ENCODE measurements around the gene KLHL25.

The KLHL25 gene

DNA sequence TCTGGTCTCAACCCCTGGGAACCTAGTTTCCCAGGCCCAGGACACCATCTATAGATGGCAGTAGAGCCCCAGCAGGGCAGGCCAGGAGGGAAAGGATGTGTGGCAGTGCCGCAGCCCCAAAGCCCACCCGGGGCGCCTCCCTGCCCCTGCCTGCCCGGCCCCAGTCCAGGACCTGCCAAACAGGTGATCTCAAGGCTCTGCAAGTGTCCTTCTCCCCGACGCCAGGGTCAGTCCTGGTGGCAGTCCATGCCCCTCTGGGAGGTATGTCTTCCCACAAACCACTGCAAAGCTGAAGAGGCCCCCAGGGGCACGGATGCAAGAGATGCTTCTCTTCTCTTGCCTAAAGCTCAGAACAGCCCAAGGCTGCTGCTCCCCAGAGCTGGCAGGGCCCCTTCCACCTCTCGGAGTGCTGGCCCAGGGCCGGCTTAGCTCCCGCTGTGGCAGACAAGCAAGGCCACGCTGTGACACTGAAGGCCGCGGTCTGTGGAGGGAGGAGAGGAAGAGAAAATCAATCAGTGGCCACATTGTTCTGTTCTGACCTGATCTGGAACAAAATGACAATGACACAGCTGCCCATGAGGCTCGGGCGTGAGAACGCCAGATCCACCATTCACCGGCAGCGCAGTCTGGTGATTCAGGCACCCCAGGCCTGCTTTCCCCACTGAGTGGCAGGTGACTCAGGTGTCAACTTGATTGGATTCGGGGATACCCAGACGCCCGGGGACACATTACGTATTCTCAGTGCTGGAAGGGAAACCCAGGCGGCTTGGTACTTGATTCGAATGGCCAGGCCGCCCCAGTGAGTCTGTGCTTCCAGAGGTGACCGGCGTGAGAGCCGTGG, 34.0 kb downstream of the KLHL25 start:
- no peak for DNase-seq (ENCODE audit: low read depth in 2 of 2)

DNA sequence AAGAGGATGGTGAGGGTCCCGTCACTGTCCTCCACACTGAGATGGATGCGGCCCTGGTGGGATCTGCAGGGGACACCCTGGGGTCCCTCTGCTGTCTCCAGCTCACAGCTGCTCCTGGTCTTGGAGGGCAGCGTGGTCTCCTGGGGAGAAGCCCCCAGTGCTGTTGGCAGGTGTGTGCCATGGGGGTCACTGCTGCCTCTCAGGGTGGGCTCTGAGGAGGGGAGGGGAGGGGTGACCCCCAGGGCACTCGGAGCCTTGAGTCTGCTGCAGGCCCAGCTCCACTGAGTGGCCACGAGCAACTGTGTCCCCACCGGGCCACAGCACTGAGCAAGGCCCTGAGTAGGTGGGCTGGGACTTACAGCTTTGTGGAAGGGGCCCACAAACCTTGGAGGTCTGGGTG, 34.7 kb downstream of the KLHL25 start:
- no peak for DNase-seq (ENCODE audit: low read depth in 2 of 2)

DNA sequence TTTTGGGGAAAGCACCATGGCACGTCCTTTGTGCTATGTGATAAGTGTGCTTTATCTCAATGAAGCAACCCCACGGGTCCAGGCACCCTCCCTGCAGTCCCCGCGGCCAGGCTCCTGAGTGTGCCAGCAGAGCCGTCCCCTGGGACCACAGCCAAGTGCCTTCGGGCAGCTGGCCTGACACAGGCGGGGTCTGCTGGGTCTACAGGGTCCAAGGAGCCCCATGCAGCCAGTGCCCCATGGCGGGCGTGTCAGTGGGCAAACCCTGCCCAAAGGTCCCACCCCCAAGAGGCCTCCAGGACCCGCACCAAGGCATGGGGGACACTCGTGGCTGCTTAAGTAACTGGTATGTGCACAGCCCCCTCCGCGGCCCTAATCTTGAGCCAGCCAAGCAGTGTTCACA, 35.3 kb downstream of the KLHL25 start:
- no peak for DNase-seq (ENCODE audit: low read depth in 2 of 2)

- DNase-seq (ENCODE audit: low read depth in 2 of 2): no peak
Observed at GRCh38 chr15:85758655-85758978, 36.1 kb downstream of the KLHL25 start.

- no peak for DNase-seq (ENCODE audit: low read depth in 2 of 2)
Observed at GRCh38 chr15:85757939-85758654, 36.6 kb downstream of the KLHL25 start.

DNA sequence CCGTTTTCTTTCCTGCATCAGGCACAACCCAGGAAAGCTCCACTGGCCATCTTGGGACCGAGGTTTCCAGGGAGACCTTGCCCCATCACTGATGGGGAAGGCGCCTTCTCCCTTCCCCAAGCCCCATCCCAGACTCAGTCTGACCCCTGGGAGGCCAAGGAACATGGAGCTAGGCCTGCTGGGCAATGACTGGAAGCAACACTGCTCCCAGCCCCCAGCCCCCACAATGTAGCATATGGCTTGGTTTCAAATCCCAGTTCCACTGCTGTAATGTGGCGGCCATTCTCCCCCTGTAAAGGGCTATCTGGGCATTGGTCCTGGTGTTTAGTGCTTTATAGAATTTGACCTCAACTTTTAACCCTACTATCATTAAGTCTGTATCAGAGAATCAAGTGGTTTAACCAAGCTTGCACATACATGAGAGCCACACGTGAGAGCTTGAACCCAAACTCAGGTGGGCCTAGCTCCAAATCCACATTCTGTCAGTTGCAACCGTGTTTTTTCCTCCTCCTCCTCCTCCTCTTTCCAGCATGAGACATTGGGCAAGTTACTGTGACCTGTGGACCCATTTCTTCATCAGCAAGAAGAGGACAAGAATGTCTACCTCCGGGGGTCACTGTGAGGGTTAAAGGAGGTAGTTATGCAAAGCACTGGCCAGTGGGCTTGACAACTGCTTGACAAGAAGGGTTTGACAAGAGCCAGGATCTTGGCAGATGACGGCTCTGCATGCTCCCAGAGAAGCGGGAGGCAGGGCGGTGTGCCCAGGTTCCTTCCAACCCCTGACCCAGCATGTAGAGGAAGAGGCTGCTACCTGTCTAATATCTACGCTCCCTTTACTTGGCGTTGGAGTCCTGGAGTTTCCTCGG, 37.4 kb downstream of the KLHL25 start:
- DNase-seq (ENCODE audit: low read depth in 2 of 2): no peak

DNA sequence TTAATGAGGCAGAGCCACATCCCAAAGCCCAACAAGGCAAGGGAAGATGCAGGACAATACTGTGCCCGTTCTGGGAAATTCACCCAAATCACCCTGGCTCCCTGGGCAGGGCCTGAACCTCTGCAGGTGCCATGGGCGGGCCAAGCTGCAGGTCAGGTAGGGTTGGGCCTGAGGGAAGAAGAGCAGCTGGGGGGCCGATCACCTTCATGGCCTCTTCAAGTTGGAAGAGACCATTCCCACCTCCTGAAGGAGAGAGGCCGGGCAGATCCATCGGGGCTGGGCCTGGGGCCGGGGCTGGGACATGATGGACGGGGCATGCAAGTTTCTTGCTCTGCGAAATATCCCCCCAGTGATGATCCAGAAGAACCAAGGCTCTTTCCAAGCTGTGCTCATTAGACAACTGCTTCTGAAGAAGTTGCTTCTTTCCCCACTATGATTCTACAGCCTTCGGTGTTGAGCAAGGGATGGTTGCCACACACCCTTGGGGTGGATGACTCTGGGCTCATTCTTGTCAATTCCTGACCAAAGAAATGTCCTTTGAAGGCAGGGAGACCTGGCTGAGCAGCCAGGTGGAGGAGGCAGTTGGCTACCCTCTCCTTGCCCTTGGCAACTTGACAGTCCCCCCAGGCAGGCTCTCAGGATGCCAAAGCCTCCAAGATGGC, 38.2 kb downstream of the KLHL25 start:
- no peak for DNase-seq (ENCODE audit: low read depth in 2 of 2)

GRCh38 chr15:85755942-85756341, 38.8 kb downstream of the KLHL25 start:
- DNase-seq (ENCODE audit: low read depth in 2 of 2): no peak

GRCh38 chr15:85755471-85755870, 39.3 kb downstream of the KLHL25 start:
- DNase-seq (ENCODE audit: low read depth in 2 of 2): no peak

DNA sequence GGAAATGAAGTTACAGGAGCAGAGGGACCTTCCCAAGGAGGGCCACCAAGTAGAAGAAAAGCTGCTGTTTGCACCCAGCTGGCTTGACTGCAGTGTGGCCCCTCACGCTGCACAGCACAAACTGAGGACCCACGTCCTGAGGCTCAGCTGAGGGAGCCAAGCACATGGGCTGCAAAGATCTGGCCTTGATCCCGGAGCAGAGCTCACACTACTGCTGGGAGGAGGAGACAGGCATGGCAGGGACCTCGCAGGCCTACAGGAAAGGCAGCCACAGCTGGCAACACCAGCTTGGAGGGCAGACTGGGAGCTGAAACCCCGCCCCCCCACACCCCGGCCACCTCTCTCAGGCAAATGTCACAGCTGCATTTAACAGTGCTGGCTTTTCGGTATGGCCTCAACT, 39.7 kb downstream of the KLHL25 start:
- no peak for DNase-seq (ENCODE audit: low read depth in 2 of 2)

DNA sequence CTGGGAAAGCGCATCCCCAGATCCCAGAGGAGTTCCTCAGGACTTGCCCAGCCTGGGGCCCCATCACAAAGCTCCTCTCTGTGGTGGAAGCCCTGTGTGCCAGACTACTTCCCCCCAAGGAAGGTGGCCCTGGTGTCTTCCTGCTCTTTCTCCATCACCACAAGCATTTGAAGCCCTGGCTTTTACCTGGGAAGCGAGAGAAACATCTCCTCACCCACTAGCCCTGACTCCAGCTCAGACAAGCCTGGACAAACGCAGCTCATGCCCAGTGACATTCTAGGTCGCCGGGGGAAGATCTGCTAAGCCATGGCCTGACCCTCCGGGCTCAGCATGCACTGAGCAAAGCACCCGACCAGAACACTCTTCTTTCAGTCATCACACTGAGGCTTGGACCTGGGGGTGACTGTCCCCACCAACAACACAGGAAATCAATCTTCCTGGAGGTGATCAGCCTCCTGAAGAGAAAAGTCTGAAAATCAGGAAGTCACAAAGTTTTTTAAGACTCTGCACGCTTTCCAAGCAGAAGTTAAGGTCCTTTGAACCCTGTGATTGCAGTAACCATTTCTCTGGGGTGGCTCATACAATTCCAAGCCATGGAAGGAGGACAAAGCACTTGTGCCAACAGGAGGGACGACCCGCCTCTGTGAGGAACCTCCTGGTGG, 40.8 kb downstream of the KLHL25 start:
- no peak for DNase-seq (ENCODE audit: low read depth in 2 of 2)

DNA sequence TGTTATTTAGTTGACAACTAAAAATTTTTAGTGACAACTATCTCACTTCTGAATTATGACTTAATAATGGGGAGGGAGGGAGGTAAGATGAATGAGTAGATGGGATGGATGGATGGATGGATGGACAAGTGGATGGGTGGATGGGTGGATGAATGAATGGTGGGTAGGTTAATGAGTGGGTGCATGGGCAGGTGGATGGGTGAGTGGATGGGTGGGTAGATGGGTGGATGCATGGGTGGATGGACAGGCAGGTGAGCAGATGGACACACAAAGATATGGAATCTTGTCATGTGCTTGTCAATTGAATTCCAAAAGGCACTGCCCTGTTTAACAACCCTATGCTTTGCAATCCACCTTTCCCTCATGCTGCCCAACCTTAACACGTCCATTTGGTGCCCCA, 41.5 kb downstream of the KLHL25 start:
- no peak for DNase-seq (ENCODE audit: low read depth in 2 of 2)

DNA sequence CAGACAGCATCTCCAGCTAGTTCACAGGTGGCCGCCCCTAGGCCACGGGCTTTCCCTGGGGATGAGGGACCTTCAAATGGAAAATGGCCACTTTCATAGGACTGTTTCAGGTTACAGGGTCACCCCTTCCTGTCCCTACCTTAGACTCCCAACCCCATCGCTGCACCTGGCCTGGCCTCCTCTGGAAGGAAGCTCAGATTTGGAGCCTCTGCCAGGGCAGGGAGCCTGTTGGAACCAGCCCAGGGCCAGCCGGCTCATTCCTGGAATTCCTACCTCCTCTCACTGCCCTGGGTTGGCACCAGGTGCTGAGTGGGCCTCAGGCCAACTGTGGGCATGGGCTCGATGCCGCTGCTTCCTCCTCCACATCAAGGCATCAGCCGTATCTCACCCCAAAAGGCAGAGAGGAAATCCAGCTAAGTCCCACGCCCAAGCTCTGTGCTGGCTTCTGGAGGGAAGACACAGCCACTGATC, 42.2 kb downstream of the KLHL25 start:
- DNase-seq (ENCODE audit: low read depth in 2 of 2): no peak

DNA sequence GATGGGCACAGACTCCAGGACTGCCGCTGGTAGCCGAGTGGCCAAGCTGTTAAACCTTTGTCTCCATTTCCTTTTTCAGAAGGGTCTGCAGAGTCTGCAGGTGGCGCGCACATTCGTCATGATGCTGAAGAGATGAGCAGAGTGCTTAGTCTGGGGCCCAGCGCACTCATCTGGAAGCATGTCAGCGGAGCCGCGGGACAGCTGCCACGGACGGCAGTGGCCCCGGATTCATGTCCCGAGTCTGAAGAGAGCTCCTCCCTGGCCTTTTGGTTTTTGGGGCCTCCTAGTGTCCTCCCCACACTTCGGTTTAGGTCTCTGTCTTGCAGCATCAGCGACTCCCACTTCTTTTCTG, 42.6 kb downstream of the KLHL25 start:
- DNase-seq (ENCODE audit: low read depth in 2 of 2): no peak

DNA sequence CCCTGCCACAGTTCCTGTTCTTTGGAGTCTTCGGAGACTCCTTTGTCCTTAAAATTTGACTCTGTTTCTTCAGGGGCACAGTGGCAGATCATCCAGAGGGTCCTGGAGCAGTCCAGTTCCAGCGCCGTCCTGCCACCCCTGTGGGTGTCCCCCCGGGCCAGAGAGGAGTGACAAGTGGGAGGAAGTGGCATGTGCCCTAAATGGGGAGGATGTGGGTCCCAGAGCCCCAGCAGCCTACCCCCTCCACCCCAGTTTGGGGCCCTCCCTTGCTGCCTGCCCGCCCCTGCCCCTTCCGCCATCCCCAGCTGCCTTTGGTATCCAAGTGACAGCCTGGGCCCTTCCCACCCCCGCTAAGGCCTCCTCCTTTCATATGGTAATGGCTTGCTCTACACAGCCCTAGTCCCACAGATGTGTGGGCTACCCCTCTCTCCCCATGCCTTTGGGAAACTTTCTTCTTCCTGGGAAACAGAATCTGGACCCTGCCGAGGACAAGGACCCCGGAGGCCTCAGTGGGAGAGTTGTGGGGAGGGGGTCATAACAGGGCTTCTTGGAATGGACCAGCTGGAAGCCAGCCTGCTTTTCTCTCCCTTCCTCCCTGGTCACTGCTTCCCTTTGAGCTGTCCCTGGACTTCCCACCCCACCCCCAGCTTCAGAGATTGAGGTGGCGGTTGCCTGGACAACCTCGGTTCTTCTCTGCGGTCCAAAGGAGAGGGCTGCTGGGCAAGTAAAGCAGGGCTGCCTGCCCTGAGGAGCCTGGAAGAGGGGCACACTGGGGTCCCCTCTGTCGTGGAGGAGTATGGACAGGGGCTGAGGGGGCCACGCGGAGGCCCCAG, 43.2 kb downstream of the KLHL25 start:
- DNase-seq (ENCODE audit: low read depth in 2 of 2): no peak

GRCh38 chr15:85750319-85751290, 44.1 kb downstream of the KLHL25 start:
- no peak for DNase-seq (ENCODE audit: low read depth in 2 of 2)

DNA sequence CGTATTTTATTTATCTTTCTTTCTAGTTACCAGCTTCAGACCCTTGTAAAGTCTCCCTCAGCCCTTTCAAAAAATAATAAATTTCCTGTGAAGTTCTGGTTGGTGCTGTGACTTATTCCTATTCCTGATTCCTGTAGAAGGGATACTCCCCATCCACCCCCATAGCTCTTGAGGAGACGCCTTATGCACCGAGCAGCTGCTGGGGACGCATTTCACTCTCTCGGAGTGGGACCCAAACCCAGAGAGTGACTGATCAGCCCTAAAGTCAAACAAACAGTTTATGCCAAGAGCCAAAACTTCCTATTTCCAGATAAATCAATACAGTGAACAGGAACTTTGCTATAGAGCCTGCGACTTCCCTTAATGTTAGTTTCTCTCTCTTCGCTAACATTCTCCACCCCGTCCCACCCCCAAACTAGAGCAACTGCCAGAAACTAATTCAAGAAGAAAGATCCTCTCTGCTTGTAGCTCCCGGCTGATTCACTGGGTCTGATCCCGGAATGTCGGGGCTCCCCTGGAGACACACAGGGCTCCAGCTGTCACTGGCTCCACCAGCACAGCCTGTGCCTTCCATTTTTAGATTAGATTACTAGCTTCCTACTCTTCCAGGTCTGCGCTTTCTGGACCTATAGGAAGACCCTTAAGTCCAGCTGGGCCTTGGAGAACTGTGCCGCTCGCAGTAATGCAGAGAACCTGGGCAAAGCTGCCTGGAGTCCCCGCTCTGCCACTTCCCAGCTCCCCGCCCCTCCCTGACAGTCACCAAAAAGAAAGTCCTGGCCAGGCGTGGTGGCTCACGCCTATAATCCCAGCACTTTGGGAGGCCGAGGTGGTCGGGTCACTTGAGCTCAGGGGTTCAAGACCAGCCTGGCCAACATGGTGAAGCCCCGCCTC, 45.2 kb downstream of the KLHL25 start:
- DNase-seq (ENCODE audit: low read depth in 2 of 2): no peak

DNA sequence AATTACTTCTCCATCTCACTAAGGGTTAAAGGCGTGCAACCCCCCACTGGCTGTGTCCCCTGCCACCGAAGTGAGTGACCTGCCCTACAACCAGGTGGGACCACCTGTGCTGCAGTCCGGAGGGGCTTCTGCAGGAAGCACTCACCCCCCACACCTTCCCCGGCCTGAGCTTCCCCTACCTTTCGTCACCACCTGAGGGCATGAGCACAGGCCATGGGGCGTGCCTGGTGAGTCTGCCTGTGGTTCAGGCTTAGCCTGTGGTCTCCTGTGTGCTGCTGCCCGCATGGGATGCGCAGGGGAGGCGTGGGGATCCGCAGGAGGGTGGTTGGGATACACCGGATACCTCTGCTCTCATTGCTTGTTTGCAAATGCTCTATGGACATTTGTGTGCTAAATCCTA, 46.0 kb downstream of the KLHL25 start:
- no peak for DNase-seq (ENCODE audit: low read depth in 2 of 2)

All from stimulated activated CD8-positive, alpha-beta memory T cell treated with anti-CD3 and anti-CD28 coated beads, Interleukin-7, amount 100 ng/mL, for 1 hour (primary cell).